ENCODE data around the gene RALGAPA2.

DNA sequence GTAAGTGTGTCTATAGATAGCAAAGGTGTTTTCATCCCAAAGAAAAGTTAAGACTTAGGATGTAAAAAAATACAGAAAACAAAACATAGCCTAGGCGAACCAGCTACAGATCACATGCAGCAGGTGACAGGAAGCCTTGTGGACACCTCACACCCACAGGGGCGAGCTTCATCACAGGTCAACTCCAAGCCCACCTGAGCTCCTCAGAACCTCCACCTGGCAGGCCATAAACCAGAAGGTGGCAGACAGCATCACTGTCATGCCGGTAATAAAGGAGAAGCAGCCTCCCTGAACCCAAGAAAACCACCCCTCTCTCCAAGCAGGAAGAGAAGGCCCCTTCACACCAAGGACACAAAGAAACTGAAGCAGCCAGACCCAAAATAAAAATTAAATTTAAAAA, 1.0 kb downstream of the RALGAPA2 start:
- TF ChIP-seq, protein P1, sequence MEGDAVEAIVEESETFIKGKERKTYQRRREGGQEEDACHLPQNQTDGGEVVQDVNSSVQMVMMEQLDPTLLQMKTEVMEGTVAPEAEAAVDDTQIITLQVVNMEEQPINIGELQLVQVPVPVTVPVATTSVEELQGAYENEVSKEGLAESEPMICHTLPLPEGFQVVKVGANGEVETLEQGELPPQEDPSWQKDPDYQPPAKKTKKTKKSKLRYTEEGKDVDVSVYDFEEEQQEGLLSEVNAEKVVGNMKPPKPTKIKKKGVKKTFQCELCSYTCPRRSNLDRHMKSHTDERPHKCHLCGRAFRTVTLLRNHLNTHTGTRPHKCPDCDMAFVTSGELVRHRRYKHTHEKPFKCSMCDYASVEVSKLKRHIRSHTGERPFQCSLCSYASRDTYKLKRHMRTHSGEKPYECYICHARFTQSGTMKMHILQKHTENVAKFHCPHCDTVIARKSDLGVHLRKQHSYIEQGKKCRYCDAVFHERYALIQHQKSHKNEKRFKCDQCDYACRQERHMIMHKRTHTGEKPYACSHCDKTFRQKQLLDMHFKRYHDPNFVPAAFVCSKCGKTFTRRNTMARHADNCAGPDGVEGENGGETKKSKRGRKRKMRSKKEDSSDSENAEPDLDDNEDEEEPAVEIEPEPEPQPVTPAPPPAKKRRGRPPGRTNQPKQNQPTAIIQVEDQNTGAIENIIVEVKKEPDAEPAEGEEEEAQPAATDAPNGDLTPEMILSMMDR (IDR thresholded peaks at IDR 0.05) = no peak
- TF ChIP-seq POLR2A (IDR thresholded peaks at IDR 0.05) = no peak

Measured in tibial nerve (tissue), 3 donors.